GM13976 (cell line): ENCODE results near the gene ITPR1.

Experiments
- DNase-seq: peaks from one replicate; pipeline ENCODE4 v3.0.0; 2012; ENCODE audit warnings: low spot score
- in situ Hi-C: fragments of 300-500 bp; cut with MboI; formaldehyde crosslinking; loops from one replicate; pipeline ENCODE4 v1.12.0; 2022; ENCODE audit warnings: low sequenced_read_pairs, mixed read lengths, inconsistent platforms; ENCODE audit not compliant: unreplicated experiment
- TF ChIP-seq, protein P1 (sequence below): IDR thresholded peaks from 2 replicates; pipeline ENCODE4 v1.5.1; 2012; ENCODE audit warnings: borderline replicate concordance, mild to moderate bottlenecking; ENCODE audit not compliant: insufficient read depth; ENCODE audit errors: extremely low read depth, missing control alignments, control extremely low read depth

ITPR1 gene

GRCh38 chr3:4476496-4476895 is 16.7 kb upstream of the ITPR1 start:
- TF ChIP-seq, protein P1, sequence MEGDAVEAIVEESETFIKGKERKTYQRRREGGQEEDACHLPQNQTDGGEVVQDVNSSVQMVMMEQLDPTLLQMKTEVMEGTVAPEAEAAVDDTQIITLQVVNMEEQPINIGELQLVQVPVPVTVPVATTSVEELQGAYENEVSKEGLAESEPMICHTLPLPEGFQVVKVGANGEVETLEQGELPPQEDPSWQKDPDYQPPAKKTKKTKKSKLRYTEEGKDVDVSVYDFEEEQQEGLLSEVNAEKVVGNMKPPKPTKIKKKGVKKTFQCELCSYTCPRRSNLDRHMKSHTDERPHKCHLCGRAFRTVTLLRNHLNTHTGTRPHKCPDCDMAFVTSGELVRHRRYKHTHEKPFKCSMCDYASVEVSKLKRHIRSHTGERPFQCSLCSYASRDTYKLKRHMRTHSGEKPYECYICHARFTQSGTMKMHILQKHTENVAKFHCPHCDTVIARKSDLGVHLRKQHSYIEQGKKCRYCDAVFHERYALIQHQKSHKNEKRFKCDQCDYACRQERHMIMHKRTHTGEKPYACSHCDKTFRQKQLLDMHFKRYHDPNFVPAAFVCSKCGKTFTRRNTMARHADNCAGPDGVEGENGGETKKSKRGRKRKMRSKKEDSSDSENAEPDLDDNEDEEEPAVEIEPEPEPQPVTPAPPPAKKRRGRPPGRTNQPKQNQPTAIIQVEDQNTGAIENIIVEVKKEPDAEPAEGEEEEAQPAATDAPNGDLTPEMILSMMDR = no peak
- no peak for DNase-seq
- in situ Hi-C loops = no loop called here

DNA sequence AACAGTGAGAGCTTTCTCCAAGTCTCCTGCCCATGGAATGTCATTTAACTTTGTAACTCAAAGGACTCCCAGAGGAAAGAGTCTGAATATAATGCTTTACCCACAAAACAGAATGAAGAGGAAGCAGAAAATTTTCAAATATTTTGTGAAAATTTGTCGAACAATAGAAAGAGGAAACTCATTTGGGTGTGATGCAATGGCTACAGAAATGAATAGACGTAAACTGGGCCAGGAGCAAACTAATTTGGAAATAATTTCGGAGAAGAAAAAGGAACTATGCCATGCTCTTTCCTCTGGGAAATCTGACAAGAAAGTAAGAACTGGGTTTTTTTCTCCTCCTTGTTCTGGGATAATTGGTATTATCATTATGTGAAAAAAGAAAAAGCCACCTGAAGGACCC is 14.9 kb upstream of the ITPR1 start:
- no peak for DNase-seq
- in situ Hi-C loops = no loop called here
- TF ChIP-seq, protein P1 = no peak

- in situ Hi-C loops = no loop called here
- TF ChIP-seq, protein P1 = no peak
- no peak for DNase-seq
Observed at GRCh38 chr3:4491855-4492207, 1.3 kb upstream of the ITPR1 start.

GRCh38 chr3:4492208-4493013 is 737 bp upstream of the ITPR1 start:
- TF ChIP-seq, protein P1 = no peak
- in situ Hi-C loops = no loop called here
- DNase-seq = peak; percentile 39

- in situ Hi-C loops = no loop called here
Observed at GRCh38 chr3:4493941-4494894, 1.1 kb downstream of the ITPR1 start.

GRCh38 chr3:4494895-4495264 is 1.7 kb downstream of the ITPR1 start:
- TF ChIP-seq, protein P1 = no peak
- no peak for DNase-seq
- in situ Hi-C loops = no loop called here

More at GRCh38 chr3:4493941-4494894, 1.1 kb downstream of the ITPR1 start:
- DNase-seq = no peak
- TF ChIP-seq, protein P1 = no peak
